Muscle of leg (tissue), 11 donors: ENCODE data around the gene ACLY. TPM values are rescaled to one million over a fixed set of nuclear protein-coding genes. Genes with fewer than 3 reads are reported as not detected.
"Not testable (repeated sequence)": the region's sequence is repeated elsewhere in the genome, so short reads cannot be mapped to it uniquely, and the experiment has no call there.

Experiments
- DNase-seq: peaks from one replicate; pipeline ENCODE4 v3.0.0; 2013
- H3K27ac ChIP-seq: one replicate; pipeline ENCODE4 v1.5.1; 2013; ENCODE audit warnings: mild to moderate bottlenecking, low read length, control low read depth
- H3K27me3 ChIP-seq: one replicate; pipeline ENCODE4 v1.6.1; 2013; ENCODE audit warnings: low read length; ENCODE audit not compliant: control insufficient read depth, insufficient read depth
- H3K36me3 ChIP-seq: one replicate; pipeline ENCODE4 v1.6.1; 2013; ENCODE audit warnings: low read length; ENCODE audit not compliant: control insufficient read depth, insufficient read depth
- H3K4me1 ChIP-seq: one replicate; pipeline ENCODE4 v1.6.1; 2013; ENCODE audit warnings: low read length; ENCODE audit not compliant: control insufficient read depth, insufficient read depth
- H3K4me3 ChIP-seq: one replicate; pipeline ENCODE4 v1.5.1; 2013; ENCODE audit warnings: low read length, control low read depth
- H3K9me3 ChIP-seq: replicated peaks from 2 replicates; pipeline ENCODE4 v1.6.1; 2013; ENCODE audit warnings: low read depth, low read length; ENCODE audit not compliant: control insufficient read depth
- WGBS: methylation state at CpG from one replicate; pipeline ENCODE4 v1.1.5; 2013; ENCODE audit warnings: missing lambda C conversion rate; ENCODE audit not compliant: insufficient coverage; 5-methylcytosine and 5-hydroxymethylcytosine counted together
- polyA plus RNA-seq, 8 donors: library from polyadenylated mRNA; unstranded; fragments of 120-200 nt; gene quantifications; one replicate each; pipeline versions ENCODE4 v1.2.1 to v1.2.3, GENCODE V29; 2013; ENCODE audit warnings: inconsistent platforms in 1 of 8, low replicate concordance in 1 of 8; ENCODE audit not compliant: insufficient read length in 8 of 8, insufficient read depth in 1 of 8
- total RNA-seq: library from RNA; stranded (reverse); fragments of 120-200 nt; gene quantifications from one replicate; pipeline ENCODE4 v1.2.4, GENCODE V29; 2013

Gene ACLY
- total and polyA plus RNA-seq, 9 donors: 39.6 to 81.6 (median 59.3) TPM

DNA sequence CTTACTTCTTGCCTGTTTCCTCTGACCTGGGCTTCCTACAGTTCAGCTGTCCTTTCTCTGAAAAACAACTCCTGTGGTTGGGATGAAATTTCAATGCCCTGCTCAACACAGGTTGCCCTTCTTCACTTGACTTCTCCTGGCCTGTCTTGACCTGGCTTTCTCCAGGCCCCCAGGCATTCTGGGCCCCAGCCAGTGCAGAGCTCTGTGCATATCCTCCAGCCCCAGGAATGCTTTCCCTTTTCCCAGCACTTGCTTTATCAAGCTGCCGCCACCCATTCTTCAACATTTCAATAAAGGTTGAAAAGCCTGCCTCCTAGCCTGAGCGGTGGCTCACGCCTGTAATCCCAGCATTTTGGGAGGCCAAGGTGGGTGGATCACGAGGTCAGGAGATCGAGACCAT is 22.4 kb upstream of the ACLY start:
- WGBS: 100% methylated on average over 1 of the region's 5 CpGs
- H3K27me3 ChIP-seq: no peaks in the 10 kb centered on the region
- no peaks in the 10 kb centered on the region for H3K9me3 ChIP-seq
- H3K4me3 ChIP-seq: no peak overlapping the region
- H3K4me1 ChIP-seq: no peaks in the 10 kb centered on the region
- no peak for DNase-seq
- H3K27ac ChIP-seq: no peak overlapping the region
- H3K36me3 ChIP-seq: no peaks in the 10 kb centered on the region

DNA sequence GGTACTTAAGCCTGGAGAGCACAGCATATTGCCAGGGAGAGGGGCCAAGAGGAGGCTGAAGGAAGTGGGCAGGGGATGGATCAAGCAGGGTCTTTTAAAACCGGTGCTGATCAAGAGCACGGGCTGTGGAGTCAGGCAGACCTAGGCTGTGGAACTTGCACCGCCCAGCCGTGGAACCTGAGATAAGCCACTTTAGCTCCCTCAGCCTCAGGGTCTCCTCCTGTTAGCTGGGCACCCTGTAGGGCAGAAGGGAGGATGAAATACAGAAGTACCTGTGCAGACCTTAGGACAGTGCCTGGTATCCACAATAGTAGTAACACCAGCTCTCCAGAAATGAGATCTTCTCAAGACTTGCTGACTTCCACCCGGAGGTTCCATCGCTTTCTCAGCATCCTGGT is 20.9 kb upstream of the ACLY start:
- Histone ChIP-seq H3K4me1 (no peaks in the 10 kb centered on the region), H3K9me3 (no peaks in the 10 kb centered on the region), H3K27ac (no peak overlapping the region), H3K4me3 (no peak overlapping the region), H3K36me3 (peaks cover 2% of the 10 kb centered on the region), H3K27me3 (no peaks in the 10 kb centered on the region)
- 86% methylated on average over 5 of the region's 6 CpGs for WGBS
- no peak for DNase-seq

DNA sequence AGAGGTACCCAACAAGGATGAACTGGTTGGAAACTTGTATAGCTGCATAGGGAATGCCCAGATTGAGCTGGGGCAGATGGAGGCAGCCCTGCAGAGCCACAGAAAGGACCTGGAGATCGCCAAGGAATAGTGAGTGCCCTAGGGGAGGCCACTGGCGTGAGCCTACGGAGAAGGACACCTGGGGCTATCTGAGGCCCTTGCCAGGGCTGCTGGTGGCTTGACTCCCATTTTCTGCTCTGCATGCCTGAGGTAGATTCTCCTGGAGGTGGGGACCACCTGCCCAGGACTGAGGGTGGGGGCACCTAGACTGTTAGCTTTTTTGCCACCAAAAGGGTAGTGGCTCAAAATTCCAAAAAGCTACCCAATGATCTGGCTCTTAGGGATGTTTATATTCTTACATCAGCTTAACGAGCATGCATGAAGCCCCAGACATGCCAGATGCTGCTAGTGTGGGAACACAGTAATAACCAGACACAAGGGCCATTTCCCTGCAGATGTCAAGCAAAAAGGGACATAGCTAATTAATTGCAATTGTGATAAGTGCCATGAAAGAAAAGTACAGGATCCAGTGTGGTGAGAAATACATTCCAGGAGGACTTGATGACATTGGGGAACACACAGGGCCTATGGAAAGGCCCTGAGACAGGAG is 20.4 kb upstream of the ACLY start:
- H3K4me1 ChIP-seq: no peaks in the 10 kb centered on the region
- H3K36me3 ChIP-seq: peaks cover 2% of the 10 kb centered on the region
- no peak overlapping the region for H3K27ac ChIP-seq
- WGBS: 87% methylated on average over 4 of the region's 4 CpGs
- no peaks in the 10 kb centered on the region for H3K27me3 ChIP-seq
- H3K4me3 ChIP-seq: no peak overlapping the region
- DNase-seq: no peak
- H3K9me3 ChIP-seq: no peaks in the 10 kb centered on the region

DNA sequence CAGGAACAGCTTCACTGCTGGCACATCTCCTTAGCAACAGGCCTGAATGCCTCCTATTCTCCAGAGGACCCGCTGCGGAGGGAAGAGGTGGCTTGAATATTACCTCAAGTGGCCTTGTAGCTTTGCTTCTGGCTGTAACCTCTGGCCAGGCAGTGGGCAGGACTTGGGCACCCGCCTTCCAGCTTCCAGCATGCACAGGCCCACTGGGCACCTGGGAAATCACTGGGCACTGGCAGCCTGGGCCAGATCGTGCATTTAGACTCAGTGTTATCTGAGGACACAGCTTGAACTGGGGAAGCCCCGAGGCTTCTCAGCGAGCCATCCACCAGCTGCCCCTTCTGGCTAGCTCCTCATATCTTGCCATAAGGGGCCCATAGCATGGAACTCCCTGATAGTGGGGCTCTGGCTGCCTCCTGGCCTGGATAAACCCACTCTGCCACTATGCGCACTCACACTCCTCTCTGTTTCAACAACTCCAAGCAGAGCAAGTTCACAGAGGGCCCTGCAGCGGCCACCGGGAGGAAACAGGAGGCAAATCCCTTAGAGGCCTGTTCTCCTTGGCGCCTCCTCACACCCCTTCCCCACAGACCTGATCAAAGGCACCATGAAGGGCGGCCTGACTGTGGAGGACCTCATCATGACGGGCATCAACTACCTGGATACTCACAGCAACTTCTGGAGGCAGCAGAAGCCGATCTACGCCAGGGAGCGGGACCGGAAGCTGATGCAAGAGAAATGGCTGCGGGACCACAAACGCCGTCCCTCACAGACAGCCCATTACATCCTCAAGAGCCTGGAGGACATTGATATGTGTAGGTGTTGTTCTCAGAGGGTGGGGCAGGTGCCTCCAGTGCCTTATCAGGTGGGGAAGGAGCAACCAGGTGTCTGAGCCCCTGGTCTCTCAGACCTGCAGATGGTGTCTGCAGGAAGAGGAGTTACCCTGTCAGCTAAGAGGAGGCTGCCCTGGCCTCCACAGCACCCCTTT is 19.5 kb upstream of the ACLY start:
- no peaks in the 10 kb centered on the region for H3K4me1 ChIP-seq
- no peaks in the 10 kb centered on the region for H3K27me3 ChIP-seq
- no peak overlapping the region for H3K27ac ChIP-seq
- H3K36me3 ChIP-seq: peaks cover 2% of the 10 kb centered on the region
- WGBS: 86% methylated on average over 9 of the region's 19 CpGs
- no peaks in the 10 kb centered on the region for H3K9me3 ChIP-seq
- no peak for DNase-seq
- H3K4me3 ChIP-seq: no peak overlapping the region

DNA sequence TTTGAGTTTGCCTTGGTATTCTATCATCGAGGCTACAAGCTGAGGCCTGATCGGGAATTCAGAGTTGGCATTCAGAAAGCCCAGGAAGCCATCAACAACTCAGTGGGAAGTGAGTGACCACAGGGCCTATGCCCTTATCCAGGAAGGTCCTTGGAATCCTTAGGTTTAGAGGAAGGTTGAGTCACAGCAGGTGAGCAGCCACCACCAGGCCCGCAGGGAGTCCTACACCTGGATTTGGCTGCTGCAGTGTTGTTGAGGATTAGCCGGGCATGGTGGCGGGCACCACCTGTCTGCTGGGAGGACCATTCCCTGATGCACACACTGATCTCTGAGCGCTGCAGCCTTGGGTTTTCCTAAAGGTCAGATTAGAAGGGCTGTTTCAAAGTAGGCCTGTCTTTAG is 16.9 kb upstream of the ACLY start:
- Histone ChIP-seq H3K27me3 (no peaks in the 10 kb centered on the region), H3K27ac (no peak overlapping the region), H3K36me3 (peaks cover 2% of the 10 kb centered on the region), H3K4me3 (no peak overlapping the region), H3K4me1 (peaks cover 6% of the 10 kb centered on the region), H3K9me3 (no peaks in the 10 kb centered on the region)
- no peak for DNase-seq
- 88% methylated on average over 6 of the region's 6 CpGs for WGBS

DNA sequence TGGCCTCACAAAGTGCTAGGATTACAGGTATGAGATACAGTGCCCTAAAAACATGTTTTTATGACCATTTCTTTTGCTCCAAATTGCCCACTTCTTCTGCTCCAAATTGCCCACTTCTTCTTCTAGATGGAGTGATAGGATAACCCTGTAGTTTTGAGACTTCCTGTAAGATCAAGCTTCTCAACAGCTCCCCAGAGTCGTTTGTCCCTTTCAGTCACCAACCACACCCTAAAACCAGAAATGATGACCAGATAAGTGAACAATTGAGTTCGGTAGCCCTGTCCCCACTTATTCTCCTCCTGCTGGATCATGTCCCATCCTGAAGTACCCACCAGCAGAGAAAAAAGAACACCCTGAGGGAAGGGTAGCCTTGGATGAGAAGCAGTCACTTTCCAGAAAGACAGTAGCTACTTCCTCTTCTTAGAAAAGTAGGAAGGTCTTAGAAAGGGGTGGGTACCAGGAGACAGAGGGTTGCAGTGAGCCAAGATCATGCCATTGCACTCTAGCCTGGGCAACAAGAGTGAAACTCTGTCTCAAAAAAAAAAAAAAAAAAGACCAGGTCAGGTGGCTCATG is 14.2 kb upstream of the ACLY start:
- Histone ChIP-seq H3K27ac (no peak overlapping the region), H3K27me3 (no peaks in the 10 kb centered on the region), H3K4me1 (peaks cover 9% of the 10 kb centered on the region), H3K4me3 (no peak overlapping the region), H3K36me3 (peaks cover 2% of the 10 kb centered on the region), H3K9me3 (no peaks in the 10 kb centered on the region)
- peak; percentile 27 for DNase-seq
- no CpG with 5 or more reads among the region's 2 CpGs for WGBS

DNA sequence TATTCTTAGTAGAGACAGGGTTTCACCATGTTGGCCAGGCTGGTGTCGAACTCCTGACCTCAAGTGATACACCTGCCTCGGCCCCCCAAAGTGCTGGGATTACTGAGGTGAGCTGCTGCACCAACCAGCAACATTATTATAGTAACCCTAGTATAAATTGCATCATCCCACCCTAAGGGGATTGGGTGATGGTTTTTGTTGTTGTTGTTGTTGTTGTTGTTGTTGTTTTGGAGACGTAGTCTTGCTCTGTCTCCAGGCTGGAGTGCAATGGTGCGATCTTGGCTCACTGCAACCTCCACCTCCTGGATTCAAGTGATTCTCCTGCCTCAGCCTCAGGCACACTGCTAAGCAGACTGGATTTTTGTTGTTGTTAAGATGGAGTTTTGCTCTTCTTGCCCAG is 13.0 kb upstream of the ACLY start:
- DNase-seq, H3K27me3 ChIP-seq, H3K27ac ChIP-seq, H3K36me3 ChIP-seq, H3K9me3 ChIP-seq, H3K4me1 ChIP-seq, H3K4me3 ChIP-seq: not testable (repeated sequence)
- 80% methylated on average over 1 of the region's 4 CpGs for WGBS

DNA sequence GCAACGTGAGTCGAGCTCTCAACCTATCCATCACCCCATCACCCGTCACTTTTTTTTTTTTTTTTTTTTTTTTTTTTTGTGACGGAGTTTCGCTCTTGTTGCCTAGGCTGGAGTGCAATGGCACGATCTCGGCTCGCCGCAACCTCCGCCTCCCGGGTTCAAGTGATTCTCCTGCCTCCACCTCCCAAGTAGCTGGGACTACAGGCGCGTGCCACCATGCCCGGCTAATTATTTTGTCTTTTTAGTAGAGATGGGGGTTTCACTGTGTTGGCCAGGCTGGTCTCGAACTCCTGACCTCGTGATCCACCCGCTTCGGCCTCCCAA is 12.0 kb upstream of the ACLY start:
- not testable (repeated sequence) for H3K9me3 ChIP-seq, H3K4me1 ChIP-seq, DNase-seq, H3K36me3 ChIP-seq, H3K27me3 ChIP-seq
- Histone ChIP-seq H3K4me3 (peak overlapping the region; percentile 68), H3K27ac (peak overlapping the region; percentile 93)
- 67% methylated on average over 10 of the region's 18 CpGs for WGBS

DNA sequence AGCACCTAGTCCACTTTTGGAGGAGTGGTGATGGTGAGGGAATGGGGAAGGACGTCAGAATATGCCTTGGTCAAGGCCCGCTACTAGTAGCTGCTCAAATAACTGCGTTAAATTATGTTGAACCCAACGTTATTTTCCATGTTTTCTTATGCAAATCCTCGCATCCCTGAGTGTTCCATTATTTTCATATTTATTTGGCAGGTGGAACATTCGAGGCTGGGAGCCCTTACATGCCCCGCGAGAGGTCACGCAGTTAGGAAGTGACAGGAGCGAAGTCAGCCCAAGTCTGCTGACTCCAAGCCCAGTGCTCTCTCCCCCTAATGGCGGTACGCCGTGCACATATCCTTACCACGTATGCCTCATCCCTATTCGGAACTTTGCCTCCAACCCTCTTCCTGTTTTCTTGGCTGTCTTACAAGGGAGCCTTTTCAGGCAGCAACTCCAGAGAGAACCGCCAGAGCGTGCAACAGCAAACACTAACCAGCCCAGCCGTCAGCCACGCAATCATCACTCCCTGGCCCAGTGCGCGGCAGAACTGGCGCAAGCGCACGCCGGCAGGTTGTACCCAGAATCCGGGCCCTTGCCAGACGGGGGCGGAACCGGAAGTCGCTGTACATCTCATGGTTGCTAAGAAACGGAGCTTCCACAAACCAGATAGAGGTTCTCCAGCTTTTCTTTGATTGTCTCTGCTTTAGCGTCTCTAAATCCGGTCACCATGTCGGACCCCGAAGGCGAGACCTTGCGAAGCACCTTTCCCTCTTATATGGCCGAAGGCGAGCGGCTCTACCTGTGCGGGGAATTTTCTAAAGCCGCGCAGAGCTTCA is 11.5 kb upstream of the ACLY start, which contains the start of gene ODAD4:
ODAD4 (plus strand) TSS at position 609 of the 824 bp plus-strand sequence; CDS start at position 716, 107 bp downstream.
- Histone ChIP-seq H3K4me3 (peak within 1 kb of the TSS; percentile 68), H3K36me3 (no peaks in the 10 kb centered on the region), H3K27me3 (no peaks in the 10 kb centered on the region), H3K9me3 (no peaks in the 10 kb centered on the region), H3K27ac (peak within 1 kb of the TSS; percentile 93), H3K4me1 (peaks cover 9% of the 10 kb centered on the region)
- under 1% methylated on average over 33 of the region's 43 CpGs for WGBS
- DNase-seq: peak; percentile 98
